Measurements from ENCODE around the gene MRPL41.
"Not testable (repeated sequence)": the region's sequence is repeated elsewhere in the genome, so short reads cannot be mapped to it uniquely, and the experiment has no call there.

The MRPL41 gene

DNA sequence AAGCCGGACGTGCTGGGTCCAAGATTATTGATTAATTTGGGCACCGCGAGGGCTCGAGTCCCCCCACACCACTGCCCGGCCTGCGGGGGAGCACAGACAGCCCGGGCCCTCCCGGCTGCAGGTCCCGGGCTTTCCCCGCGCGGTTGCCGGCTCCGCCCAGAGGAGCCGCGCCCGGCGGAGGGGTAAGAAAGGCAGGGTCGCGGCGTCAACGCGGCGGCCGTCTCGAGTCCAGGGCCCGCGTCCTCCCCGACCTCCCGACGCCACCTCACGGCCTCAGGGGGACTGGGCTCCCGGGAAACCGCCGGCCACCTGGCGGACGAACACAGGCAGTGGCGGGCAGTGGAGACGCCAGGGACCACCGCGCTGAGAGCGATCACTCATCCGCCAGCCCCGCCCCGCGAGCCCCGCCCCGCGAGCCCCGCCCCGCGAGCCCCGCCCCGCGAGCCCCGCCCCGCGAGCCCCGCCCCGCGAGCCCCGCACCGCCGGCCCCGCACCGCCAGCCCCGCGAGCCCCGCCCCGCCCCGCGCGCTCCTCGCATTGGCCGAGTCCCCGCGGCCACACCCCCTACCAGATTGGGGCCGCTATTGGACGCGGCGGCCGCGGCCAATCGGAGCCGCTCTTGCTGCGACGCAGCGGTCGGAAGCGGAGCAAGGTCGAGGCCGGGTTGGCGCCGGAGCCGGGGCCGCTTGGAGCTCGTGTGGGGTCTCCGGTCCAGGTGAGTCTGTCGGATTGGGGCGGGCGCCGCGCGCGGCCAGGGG, at the start of gene MRPL41:
Gene MRPL41, plus strand, starts transcription at position 616 of the 758 bp plus-strand sequence. CDS start 203 bp downstream, outside the sequence.
- DNase-seq (ENCODE audit: low read depth): peak; percentile 75

DNA sequence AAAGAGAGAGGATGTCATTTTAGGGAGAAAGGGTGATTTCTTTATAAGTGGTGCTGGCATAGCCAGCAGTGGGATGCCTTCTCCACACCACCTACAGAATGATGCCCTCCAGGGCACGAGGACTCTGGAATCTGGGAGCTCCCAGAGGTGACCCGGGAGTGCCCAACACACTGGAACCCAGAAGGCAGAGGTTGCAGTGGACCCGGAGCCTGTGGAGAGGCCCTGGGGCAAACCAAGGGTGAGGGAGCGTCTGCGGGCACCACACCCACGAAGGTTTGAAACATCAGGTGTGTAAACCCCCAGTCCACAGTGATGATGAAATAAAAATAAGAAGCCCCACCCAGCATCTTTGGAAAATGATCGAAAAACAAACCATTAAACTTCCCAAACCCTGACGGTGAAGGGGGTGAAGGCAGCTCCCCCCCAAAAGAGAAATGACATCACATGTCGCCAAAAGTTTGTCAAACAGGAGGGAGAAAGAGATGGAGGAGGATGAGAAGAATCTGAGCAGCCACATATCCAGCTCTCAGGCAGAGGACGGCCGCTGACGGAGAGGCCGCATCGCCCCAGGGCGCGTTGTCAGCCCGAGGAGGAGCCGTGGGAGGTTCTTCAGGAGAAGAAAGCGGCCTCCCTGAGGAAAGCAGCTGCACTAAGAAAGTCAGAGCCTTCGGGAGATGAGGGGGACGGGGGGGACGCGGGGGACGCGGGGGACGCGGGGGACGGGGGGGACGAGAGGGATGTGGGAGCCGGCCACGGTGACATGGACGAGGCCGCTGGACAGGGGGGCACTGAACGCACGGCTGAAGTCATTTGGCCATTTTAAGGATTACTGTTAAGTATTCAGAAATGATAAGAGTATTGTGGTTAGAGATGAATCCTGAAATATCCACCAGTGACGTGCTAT, 49.4 kb upstream of the MRPL41 start:
- no peak for DNase-seq (ENCODE audit: low read depth)

DNA sequence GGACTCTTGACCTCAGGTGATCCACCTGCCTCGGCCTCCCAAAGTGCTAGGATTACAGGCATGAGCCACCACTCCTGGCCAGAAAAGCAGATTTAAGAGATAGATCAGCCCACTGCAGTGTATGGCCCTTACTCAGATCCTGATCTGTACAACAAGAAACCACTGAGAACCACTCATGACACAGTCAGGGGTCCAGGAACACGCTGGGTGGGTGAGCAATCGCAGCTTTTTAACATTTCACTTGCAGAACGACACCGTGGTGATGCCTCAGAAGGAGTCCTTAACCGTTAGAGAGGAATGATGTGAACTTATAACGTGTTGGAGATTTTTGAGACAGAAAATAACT, 47.3 kb upstream of the MRPL41 start:
- DNase-seq (ENCODE audit: low read depth): no peak

DNA sequence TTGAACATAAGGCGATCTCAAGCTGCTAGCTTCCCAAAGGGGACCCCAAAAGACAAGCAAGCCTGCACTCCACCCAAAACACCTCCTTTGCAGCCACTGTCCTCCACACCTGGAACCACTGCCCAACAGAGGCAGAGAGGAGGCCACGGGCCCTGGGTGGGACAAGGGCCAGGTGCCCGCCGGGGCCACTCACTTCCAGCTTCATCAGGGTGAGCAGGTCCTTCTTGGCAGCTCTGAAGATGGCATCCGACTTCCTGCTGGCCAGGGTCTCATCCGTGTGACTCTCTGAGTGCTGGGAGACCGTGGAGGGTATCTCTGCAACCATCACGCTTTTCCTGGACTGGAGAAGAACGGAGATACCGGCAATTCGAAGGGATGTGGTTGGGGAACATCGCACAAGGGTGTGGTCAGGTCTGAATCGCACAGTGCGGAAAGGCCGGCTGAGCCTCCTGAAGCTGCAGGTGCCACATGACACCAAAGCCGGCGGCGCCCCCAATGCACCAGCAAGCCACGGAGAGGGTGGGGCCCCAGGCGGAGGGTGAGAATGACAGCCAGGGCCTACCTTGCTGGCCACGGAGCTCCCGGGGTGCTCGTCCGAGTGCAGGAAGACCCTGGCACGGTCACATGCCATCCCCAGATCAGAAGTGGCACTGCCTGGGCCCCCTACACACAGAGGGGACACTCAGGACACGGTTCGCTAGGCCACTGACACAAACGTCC, 46.1 kb upstream of the MRPL41 start:
- no peak for DNase-seq (ENCODE audit: low read depth)

DNA sequence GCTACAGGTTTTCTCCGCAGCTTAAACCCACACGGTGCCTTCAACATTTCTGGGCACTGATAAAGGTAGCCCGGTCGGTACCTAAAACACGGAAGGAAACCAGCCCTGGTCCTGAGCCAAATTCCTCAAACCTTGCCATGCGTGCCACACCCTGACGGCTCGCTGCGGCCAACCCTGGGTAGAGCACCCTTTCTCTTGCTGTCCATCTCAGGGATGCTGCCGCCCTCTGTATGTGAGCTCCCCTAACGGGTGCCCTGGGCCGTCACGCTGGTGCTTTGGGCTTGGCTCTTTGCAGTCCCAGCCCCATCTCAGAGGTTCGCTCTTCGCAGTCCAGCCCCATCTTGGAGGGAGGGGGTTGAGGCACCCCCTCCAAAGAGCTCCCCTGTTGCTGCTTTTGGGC, 45.4 kb upstream of the MRPL41 start:
- DNase-seq (ENCODE audit: low read depth): no peak

DNA sequence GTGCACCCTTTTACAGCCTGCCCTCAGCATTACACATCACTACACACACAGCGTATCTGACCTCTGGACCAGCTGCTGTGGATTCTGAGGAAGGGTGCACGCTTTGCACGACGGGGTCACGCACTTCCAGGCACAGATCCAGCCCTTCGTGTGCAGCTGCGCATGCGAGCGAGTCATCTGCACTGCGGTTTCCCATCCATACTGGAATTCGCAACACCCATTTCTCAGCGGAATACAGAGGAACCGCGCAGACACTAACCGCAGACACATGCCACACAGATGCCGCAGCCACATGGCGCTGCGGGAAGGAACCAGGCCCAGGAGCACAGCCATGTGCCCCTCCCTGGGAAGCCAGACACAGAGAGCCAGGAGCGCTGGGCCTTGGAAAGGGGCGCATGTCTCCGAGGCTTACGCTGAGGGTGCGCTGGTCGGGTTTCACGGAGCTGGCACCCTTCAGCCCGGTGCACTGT, 44.9 kb upstream of the MRPL41 start:
- no peak for DNase-seq (ENCODE audit: low read depth)

DNA sequence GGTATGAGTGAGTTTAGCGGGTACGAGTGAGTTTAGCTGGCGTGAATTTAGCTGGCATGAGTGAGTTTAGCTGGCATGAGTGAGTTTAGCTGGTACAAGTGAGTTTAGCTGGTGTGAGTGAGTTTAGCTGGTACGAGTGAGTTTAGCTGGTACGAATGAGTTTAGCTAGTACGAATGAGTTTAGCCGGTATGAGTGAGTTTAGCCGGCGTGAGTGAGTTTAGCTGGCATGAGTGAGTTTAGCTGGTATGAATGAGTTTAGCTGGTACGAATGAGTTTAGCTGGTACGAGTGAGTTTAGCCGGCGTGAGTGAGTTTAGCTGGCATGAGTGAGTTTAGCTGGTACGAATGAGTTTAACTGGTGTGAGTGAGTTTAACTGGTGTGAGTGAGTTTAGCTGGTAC, 42.5 kb upstream of the MRPL41 start:
- no peak for DNase-seq (ENCODE audit: low read depth)

DNA sequence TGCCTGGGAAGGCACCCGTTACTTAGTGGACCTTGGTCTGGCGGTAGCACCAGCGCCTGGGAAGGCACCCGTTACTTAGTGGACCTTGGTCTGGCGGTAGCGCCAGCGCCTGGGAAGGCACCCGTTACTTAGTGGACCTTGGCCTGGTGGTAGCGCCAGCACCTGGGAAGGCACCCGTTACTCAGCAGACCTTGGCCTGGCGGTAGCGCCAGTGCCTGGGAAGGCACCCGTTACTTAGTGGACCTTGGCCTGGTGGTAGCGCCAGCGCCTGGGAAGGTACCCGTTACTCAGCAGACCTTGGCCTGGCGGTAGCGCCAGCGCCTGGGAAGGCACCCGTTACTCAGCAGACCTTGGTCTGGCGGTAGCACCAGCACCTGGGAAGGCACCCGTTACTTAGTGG, 40.6 kb upstream of the MRPL41 start:
- not testable (repeated sequence) for DNase-seq (ENCODE audit: low read depth)

DNA sequence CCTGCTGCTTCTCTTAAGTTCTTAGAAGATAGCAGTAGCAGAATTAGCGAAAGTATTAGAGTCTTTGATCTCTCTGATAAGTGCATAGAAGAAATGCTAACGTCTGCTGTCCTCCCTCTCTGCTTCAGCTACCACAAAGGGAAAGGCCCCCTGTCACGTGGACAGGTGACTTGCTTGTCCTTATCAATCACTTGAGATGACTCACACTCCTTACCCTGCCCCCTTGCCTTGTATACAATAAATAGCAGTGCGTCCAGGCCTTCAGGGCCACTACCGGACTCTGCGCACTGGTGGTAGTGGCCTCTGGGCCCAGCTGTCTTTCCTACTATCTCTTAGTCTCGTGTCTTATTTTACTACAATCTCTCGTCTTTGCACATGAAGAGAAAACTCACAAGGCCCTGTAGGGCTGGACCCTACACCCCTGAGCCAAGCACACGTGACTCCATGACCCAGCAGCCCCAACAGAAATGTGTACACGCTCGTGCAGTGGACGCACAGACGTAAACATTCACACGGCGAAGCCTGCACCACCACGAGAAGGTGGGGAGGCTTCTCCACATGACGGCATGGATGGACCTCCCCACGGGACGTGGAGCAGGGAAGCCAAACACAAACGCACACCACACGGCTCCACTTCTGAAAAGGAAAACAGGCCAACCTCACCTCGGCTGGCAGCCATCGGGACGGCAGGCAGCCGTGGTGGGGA, 39.8 kb upstream of the MRPL41 start:
- DNase-seq (ENCODE audit: low read depth): no peak

DNA sequence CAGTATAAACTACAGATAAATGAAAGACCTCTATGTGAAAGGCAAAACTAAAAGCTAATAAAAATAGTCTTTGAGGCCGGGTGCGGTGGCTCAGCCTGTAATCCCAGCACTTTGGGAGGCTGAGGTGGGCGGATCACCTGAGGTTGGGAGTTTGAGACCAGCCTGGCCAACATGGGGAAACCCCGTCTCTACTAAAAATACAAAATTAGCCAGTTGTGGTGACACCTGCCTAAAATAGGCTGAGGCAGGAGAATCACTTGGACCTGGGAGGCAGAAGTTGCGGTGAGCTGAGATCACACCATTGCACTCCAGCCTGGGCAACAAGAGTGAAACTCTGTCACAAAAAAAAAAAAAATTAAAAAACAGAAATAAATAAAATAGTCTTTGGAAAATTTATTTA, 38.5 kb upstream of the MRPL41 start:
- not testable (repeated sequence) for DNase-seq (ENCODE audit: low read depth)

DNA sequence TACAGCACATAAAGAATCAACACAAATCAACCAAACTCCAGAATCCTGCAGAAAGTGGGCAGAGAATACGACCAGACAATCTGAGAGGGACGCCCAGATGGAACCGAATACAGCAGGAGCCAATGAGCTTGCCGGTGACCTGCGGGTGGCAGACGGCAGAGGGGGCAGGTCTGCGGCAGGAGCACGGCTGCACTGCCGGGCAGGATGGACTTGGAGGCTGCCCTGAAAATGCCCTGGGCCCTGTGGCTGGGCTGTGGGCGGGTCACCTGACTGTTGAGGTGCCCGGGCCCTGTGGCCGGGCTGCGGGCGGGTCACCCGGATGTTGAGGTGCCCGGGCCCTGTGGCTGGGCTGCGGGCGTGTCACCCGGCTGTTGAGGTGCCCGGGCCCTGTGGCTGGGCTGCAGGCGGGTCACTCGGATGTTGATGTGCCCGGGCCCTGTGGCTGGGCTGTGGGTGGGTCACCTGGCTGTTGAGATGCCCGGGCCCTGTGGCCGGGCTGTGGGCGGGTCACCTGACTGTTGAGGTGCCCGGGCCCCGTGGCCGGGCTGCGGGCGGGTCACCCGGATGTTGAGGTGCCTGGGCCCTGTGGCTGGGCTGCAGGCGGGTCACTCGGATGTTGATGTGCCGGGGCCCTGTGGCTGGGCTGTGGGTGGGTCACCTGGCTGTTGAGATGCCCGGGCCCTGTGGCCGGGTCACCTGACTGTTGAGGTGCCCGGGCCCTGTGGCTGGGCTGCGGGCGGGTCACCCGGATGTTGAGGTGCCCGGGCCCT, 37.7 kb upstream of the MRPL41 start:
- not testable (repeated sequence) for DNase-seq (ENCODE audit: low read depth)

DNA sequence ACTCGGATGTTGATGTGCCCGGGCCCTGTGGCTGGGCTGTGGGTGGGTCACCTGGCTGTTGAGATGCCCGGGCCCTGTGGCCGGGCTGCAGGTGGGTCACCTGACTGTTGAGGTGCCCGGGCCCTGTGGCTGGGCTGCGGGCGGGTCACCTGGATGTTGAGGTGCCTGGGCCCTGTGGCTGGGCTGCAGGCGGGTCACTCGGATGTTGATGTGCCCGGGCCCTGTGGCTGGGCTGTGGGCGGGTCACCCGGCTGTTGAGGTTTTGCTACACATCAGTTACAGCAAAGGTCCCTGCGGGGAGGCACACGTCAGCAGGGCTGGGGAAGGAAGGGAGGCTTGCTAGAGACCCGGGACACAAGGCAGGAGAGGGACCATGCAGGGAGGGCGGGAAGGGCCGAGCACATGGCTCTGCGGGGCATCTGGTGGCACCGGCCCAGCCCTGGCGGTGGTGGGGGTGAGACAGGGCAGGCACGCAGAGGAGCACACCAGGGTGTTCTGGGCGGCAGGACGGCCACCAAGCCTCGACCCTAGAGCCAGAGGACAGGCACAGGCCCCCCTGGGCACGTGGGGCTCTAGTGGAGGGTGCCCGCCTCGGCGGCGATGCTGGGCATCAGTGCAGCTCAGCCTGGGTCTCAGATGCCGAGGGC, 36.9 kb upstream of the MRPL41 start:
- DNase-seq (ENCODE audit: low read depth): no peak

DNA sequence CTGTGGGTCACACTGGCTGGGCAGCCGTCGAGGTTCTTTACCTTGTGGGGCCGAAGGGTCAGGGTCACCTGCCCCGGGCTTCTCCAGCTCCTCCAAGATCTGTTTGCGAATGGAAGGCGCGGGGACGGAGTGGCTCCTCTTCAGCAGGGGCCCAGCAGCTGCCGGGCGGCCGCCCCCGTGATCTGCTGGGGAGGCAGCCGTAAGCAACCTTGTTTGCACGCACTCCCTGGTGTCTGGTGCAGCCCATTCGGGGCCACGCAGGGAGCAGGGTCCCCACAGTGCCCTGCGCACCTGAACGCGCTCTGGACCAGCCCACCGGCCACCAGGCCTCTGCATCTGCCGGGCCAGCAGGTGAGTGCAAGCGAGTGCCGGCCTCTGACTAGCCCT, 36.3 kb upstream of the MRPL41 start:
- no peak for DNase-seq (ENCODE audit: low read depth)

DNA sequence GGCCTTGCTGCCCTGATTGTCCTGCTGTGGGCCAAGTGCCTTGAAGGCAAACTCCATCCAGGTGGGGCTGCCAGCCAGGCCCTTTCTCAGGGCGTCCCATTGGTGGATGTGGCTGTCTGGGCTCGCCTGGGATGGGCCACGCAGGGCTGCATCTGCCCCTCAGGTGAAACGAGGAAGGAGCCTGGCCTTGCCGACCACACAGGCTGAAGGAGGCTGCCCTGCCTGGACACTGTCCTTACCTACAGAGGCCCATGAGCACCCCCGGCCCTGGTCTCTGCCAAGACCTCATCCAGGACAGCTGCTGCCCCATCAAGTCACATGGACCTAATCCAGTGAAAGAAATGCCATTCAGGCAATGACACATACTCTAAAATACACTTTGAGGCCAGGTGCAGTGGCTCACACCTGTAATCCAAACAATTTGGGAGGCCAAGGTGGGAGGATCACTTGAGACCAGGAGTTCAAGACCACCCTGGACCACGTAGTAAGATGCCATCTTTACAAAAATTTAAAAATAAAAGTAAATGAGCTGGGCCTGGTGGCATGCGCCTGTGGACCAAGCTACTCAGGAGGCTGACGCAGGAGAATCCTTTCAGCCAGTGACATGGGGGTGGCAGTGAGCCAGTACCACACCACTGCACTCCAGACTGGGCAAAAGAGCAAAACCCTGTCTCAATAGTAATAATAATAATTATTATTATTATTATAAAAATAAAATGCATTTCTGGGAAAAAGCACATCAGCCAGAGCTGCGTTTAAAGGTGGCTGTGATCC, 35.3 kb upstream of the MRPL41 start:
- no peak for DNase-seq (ENCODE audit: low read depth)

DNA sequence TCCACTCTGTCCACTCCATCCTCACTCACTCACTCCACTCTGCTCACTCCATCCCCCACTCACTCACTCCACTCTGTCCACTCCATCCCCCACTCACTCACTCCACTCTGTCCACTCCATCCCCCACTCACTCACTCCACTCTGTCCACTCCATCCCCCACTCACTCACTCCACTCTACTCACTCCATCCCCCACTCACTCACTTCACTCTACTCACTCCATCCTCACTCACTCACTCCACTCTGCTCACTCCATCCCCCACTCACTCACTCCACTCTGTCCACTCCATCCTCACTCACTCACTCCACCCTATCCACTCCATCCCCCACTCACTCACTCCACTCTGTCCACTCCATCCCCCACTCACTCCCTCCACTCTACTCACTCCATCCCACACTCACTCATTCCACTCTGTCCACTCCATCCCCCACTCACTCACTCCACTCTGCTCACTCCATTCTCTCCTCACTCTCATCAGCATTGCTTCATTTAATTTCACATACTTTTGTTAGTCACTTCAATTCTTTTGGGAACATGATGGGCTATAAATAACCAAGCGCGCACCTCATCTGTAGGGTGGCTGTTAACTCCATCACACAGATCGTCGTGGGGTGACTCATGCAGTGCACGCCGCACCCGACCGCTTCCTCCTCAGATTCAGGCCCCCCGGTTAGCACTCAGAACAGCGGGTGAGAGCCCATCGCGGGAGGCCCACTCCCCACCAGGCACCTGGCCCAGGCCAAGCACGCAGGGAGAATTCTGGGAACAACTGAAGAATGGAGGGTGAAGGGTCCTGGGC, 32.8 kb upstream of the MRPL41 start:
- DNase-seq (ENCODE audit: low read depth): not testable (repeated sequence)

DNA sequence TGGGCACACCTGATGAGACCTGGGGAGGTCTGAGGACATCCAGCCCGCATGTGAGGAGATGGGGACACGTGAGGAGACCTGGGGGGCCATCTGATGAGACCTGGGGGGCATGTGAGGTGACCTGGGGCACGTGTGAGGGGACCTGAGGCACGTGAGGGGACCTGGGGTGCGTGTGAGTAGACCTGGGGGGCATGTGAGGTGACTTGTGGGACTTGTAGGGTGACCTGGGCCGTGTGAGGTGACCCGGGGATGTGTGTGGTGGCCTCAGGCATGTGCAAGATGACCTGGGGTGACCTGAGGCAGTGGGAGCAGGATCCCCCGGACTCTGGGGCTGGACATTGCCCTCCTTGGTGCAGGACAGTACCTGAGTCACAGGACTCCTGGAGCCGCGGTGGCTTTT, 32.1 kb upstream of the MRPL41 start:
- no peak for DNase-seq (ENCODE audit: low read depth)

DNA sequence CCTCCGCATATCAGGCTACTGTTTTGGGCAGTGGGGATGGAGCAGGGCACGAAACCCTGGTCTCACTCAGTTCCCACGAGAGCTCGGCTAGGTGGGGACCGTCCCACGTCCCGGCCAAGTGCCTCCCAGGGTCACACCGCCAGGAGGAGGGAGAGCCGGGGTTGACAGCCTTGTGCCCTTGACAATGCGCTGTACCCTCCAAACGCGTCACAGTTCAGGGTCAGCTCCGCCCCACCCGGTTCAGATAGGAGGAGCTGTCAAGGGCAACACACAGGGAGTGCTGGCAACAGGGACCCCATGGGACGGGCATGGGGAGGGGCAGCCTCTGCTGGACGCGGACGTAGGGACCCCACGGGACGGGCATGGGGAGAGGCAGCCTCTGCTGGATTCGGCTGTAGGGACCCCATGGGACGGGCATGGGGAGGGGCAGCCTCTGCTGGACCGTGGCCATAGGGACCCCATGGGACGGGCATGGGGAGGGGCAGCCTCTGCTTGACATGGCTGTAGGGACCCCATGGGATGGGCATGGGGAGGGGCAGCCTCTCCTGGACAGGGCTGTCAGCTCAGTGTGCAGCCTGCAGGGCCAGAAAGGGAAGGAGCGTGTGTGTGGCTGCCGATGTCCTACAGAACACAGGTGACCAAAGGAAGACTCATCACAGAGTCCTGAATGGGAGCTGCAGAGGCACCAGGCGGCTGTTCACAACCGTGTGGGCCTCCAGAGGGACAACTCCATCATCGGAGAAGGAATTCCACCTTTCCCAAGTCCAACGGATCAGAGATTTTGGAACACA, 30.9 kb upstream of the MRPL41 start:
- no peak for DNase-seq (ENCODE audit: low read depth)

DNA sequence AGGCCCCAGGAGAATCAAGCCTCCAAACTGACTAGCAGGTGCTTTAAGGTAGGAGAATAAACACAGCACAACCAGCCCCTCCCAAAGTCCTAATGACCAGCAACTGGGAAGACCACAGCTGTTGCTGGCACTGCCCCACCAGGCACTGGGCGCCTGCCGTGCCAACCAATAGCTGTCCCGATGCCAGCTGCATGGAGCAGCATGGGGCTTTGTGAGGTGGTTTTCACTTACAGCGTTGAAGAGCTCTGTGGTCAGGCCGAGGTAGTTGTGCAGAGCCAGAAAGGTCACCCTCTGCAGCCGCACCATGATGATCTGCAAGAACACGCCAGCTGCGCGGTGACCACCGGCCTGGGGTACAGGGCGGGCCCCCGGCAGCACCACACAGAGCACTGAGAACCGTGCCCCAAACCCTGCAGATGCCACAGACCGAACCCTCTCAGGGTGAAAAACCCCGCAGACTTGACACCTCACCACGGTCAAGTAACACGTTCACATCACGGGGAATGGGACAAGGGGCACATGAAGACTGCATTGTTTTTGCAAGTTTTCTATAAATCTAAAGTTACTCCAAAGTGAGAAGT, 30.2 kb upstream of the MRPL41 start:
- DNase-seq (ENCODE audit: low read depth): no peak
